Measurements from ENCODE around the gene GRID1. TPM values are rescaled to one million over a fixed set of nuclear protein-coding genes. Genes with fewer than 3 reads are reported as not detected.

GRID1 gene
- total RNA-seq, 1 donor from 2014 or later: 0.22 TPM

DNA sequence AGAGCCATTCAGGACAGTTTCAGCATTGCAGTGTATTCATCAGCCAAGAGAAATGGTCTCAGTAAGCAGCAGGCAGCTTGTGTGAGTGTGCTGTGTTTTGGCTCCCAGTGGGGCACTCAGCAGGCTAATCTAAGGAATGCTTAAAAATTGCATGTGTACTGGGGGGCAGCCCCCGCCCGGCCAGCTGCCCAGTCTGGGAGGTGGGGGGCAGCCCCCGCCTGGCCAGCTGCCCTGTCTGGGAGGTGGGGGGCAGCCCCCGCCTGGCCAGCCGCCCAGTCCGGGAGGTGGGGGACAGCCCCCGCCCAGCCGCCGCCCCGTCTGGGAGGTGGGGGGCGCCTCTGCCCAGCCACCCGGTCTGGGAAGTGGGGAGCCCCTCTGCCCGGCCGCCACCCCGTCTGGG is 116.2 kb downstream of the GRID1 start:
- Mint-ChIP-seq H3K4me3 (ENCODE audit: low read depth) (no peak overlapping the region), H3K27ac (no peak overlapping the region), H3K9me3 (ENCODE audit: low read depth) (peaks cover 7% of the 10 kb centered on the region), H3K27me3 (peaks cover 9% of the 10 kb centered on the region), H3K4me1 (ENCODE audit: low read depth) (peaks cover 2% of the 10 kb centered on the region), H3K36me3 (ENCODE audit: insufficient read depth) (no peaks in the 10 kb centered on the region)
- TF ChIP-seq, protein P1, sequence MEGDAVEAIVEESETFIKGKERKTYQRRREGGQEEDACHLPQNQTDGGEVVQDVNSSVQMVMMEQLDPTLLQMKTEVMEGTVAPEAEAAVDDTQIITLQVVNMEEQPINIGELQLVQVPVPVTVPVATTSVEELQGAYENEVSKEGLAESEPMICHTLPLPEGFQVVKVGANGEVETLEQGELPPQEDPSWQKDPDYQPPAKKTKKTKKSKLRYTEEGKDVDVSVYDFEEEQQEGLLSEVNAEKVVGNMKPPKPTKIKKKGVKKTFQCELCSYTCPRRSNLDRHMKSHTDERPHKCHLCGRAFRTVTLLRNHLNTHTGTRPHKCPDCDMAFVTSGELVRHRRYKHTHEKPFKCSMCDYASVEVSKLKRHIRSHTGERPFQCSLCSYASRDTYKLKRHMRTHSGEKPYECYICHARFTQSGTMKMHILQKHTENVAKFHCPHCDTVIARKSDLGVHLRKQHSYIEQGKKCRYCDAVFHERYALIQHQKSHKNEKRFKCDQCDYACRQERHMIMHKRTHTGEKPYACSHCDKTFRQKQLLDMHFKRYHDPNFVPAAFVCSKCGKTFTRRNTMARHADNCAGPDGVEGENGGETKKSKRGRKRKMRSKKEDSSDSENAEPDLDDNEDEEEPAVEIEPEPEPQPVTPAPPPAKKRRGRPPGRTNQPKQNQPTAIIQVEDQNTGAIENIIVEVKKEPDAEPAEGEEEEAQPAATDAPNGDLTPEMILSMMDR (IDR thresholded peaks at IDR 0.05; ENCODE audit: unreplicated experiment): no peak
- no peak for DNase-seq (ENCODE audit: low spot score, unreplicated experiment)

DNA sequence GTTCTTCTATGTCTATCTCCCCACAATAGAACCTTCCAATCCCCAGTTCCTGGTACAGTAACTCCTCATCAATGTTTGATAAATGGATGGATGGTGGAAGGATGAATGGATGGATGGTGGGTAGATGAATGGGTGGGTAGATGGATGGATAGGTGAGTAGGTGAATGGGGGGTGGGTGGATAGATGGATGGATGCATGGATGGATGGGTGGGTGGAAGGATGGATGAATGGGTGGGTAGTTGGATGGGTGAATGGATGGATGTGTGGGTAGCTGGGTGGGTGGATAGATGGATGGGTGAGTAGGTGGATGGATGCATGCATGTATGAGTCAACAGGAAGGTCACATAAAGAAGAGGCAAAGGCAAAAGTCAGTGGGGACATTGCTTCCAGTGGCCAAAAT is 116.8 kb downstream of the GRID1 start:
- Mint-ChIP-seq H3K27ac (no peak overlapping the region), H3K27me3 (peaks cover 9% of the 10 kb centered on the region), H3K4me3 (ENCODE audit: low read depth) (no peak overlapping the region), H3K36me3 (ENCODE audit: insufficient read depth) (no peaks in the 10 kb centered on the region), H3K9me3 (ENCODE audit: low read depth) (peaks cover 7% of the 10 kb centered on the region), H3K4me1 (ENCODE audit: low read depth) (peaks cover 2% of the 10 kb centered on the region)
- TF ChIP-seq, protein P1 (IDR thresholded peaks at IDR 0.05; ENCODE audit: unreplicated experiment): no peak
- DNase-seq (ENCODE audit: low spot score, unreplicated experiment): no peak

GRCh38 chr10:86248062-86248461 is 118.5 kb downstream of the GRID1 start:
- H3K4me3 Mint-ChIP-seq (ENCODE audit: low read depth): no peak overlapping the region
- peaks cover 7% of the 10 kb centered on the region for H3K9me3 Mint-ChIP-seq (ENCODE audit: low read depth)
- H3K36me3 Mint-ChIP-seq (ENCODE audit: insufficient read depth): no peaks in the 10 kb centered on the region
- peaks cover 2% of the 10 kb centered on the region for H3K4me1 Mint-ChIP-seq (ENCODE audit: low read depth)
- TF ChIP-seq, protein P1 (IDR thresholded peaks at IDR 0.05; ENCODE audit: unreplicated experiment): no peak
- DNase-seq (ENCODE audit: low spot score, unreplicated experiment): no peak
- H3K27me3 Mint-ChIP-seq: no peaks in the 10 kb centered on the region
- no peak overlapping the region for H3K27ac Mint-ChIP-seq

DNA sequence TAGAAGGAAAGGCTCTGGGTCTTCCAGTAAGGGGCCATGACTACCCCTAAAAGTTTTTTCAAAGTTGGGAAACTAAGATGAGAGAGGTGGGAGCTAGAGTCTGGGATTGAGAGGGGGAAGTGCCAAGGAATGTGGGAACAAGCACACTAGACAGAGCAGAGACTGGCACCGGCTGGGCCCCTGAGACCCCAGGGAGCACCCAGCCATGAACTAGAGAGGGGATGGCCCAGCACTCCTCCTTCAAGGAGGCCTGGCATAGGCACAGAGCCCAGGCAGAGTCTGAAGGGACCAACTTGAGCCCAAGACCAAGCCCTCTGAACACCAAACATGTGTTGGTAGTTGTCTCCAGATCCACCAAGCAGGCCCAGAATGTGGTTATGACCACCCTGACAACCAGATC is 119.0 kb downstream of the GRID1 start:
- Mint-ChIP-seq H3K27me3 (no peaks in the 10 kb centered on the region), H3K4me3 (ENCODE audit: low read depth) (no peak overlapping the region), H3K36me3 (ENCODE audit: insufficient read depth) (no peaks in the 10 kb centered on the region), H3K9me3 (ENCODE audit: low read depth) (peaks cover 7% of the 10 kb centered on the region), H3K27ac (no peak overlapping the region), H3K4me1 (ENCODE audit: low read depth) (peaks cover 2% of the 10 kb centered on the region)
- DNase-seq (ENCODE audit: low spot score, unreplicated experiment): no peak
- TF ChIP-seq, protein P1 (IDR thresholded peaks at IDR 0.05; ENCODE audit: unreplicated experiment): no peak

DNA sequence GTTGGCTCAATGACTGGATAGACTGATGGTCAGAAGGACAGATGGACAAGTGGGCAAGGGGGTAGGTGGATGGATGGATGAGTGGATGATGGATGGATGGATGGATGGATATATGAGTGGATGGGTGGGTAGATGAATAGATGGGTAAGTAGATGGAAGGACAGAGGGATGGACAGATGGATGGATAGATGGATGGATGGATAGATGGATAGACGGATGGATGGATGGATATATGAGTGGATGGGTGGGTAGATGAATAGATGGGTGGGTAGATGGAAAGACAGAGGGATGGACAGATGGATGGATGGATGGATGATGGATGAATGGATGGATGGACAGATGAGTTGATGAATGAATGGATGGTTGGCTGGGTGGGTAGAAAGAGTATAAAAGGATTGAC is 119.5 kb downstream of the GRID1 start:
- TF ChIP-seq, protein P1 (IDR thresholded peaks at IDR 0.05; ENCODE audit: unreplicated experiment): no peak
- Mint-ChIP-seq H3K4me1 (ENCODE audit: low read depth) (no peaks in the 10 kb centered on the region), H3K9me3 (ENCODE audit: low read depth) (peaks cover 7% of the 10 kb centered on the region), H3K27ac (no peak overlapping the region), H3K27me3 (no peaks in the 10 kb centered on the region), H3K4me3 (ENCODE audit: low read depth) (no peak overlapping the region), H3K36me3 (ENCODE audit: insufficient read depth) (no peaks in the 10 kb centered on the region)
- no peak for DNase-seq (ENCODE audit: low spot score, unreplicated experiment)

Data from progenitor cell of endocrine pancreas (in vitro differentiated cells).